Prostate gland (tissue), 2 donors: Measurements from ENCODE around the gene PA2G4.

Experiments used
- CTCF ChIP-seq, 4 experiments: fragments of 200-600 bp in 2 of 4; fragments of 450-650 bp in 2 of 4; sonication (generic) in 2 of 4; IDR thresholded peaks; 1 replicate in 3 of 4; 2 replicates in 1 of 4; pipeline ENCODE4 v1.5.1; 2016 to 2019; ENCODE audit warnings: antibody characterized with exemption in 4 of 4, mild to moderate bottlenecking in 2 of 4, moderate library complexity in 2 of 4
- POLR2A ChIP-seq: fragments of 450-650 bp; IDR thresholded peaks from one replicate; pipeline ENCODE4 v1.6.1; 2016; ENCODE audit warnings: antibody characterized with exemption, mild to moderate bottlenecking
- POLR2AphosphoS5 ChIP-seq: sonication (generic); formaldehyde crosslinking; IDR thresholded peaks from one replicate; pipeline ENCODE4 v1.6.1; 2017; ENCODE audit warnings: antibody characterized with exemption

GRCh38 chr12:56102683-56103065 lies 1.7 kb upstream of the PA2G4 start:
- TF ChIP-seq CTCF (IDR thresholded peaks at IDR 0.05) (no peak), POLR2A (no peak), POLR2AphosphoS5 (no peak)
